T follicular helper cell (primary cell): Measurements from ENCODE around the gene COX5B.
"Not testable (repeated sequence)": the region's sequence is repeated elsewhere in the genome, so short reads cannot be mapped to it uniquely, and the experiment has no call there.

ENCODE experiments used
- DNase-seq: peaks from one replicate; pipeline ENCODE4 v3.0.0-alpha.2; 2020; ENCODE audit warnings: low read depth

Gene COX5B

GRCh38 chr2:97673182-97673914, 27.5 kb downstream of the COX5B start:
- no peak for DNase-seq

GRCh38 chr2:97673915-97674283, 28.0 kb downstream of the COX5B start:
- DNase-seq: no peak

- DNase-seq: no peak
Measured at GRCh38 chr2:97675430-97676113, 29.7 kb downstream of the COX5B start.

GRCh38 chr2:97676620-97677019, 30.8 kb downstream of the COX5B start:
- DNase-seq: no peak

GRCh38 chr2:97677480-97677879, 31.6 kb downstream of the COX5B start:
- DNase-seq: no peak

- no peak for DNase-seq
Measured at GRCh38 chr2:97678298-97678697, 32.4 kb downstream of the COX5B start.

GRCh38 chr2:97687235-97687634, 41.4 kb downstream of the COX5B start:
- DNase-seq: not testable (repeated sequence)

GRCh38 chr2:97688062-97688827, 42.4 kb downstream of the COX5B start:
- DNase-seq: no peak

GRCh38 chr2:97691166-97691565, 45.3 kb downstream of the COX5B start:
- no peak for DNase-seq

- no peak for DNase-seq
Measured at GRCh38 chr2:97693476-97693875, 47.6 kb downstream of the COX5B start.

GRCh38 chr2:97695744-97696143, 49.9 kb downstream of the COX5B start:
- no peak for DNase-seq

GRCh38 chr2:97697252-97698235, 51.7 kb downstream of the COX5B start:
- DNase-seq: peak; percentile 87
